H1 (cell line): Measurements from ENCODE around the gene SEMA3B. TPM values are rescaled to one million over a fixed set of nuclear protein-coding genes. Genes with fewer than 3 reads are reported as not detected.

ENCODE experiments used
- CTCF ChIA-PET: fragments of 300-600 bp; sonication (Branson Sonifier 250); formaldehyde crosslinking; loops from one replicate; lab custom pipeline; 2021; ENCODE audit not compliant: partially characterized antibody; lab: Charles Lee
- POLR2A ChIA-PET: fragments of 300-600 bp; sonication (Branson Sonifier 250); formaldehyde crosslinking; loops from one replicate; lab custom pipeline; 2021; ENCODE audit warnings: inconsistent platforms; ENCODE audit not compliant: partially characterized antibody; lab: Charles Lee
- DNase-seq, 2 experiments: peaks; one replicate each; pipeline versions ENCODE4 v3.0.0 to v3.0.0-alpha.2; 2010 to 2022; ENCODE audit warnings: low spot score in 2 of 2, low read depth in 1 of 2, mixed read lengths in 1 of 2
- FAIRE-seq: peaks from 2 replicates; lab custom pipeline; 2011; peaks lifted over from hg19 to GRCh38; lab: Jason Lieb, UNC
- H2AFZ ChIP-seq: 2 replicates; pipeline ENCODE4 v1.8.1; 2012; ENCODE audit warnings: low read length, inconsistent platforms
- H2AK5ac ChIP-seq: 2 replicates; pipeline ENCODE4 v1.6.1; 2013; ENCODE audit warnings: low read depth, low read length
- H2BK120ac ChIP-seq: replicated peaks from 2 replicates; pipeline ENCODE3; 2013; ENCODE audit warnings: low read depth, low read length, inconsistent platforms
- H2BK12ac ChIP-seq: 2 replicates; pipeline ENCODE4 v1.6.1; 2013; ENCODE audit warnings: low read depth, low read length
- H2BK15ac ChIP-seq: 2 replicates; pipeline ENCODE4 v1.6.1; 2013; ENCODE audit warnings: low read length
- H2BK20ac ChIP-seq: 2 replicates; pipeline ENCODE4 v1.6.1; 2013; ENCODE audit warnings: low read length
- H2BK5ac ChIP-seq: 2 replicates; pipeline ENCODE4 v1.6.1; 2013; ENCODE audit warnings: low read depth, low read length
- H3K14ac ChIP-seq: 2 replicates; pipeline ENCODE4 v1.6.1; 2013; ENCODE audit warnings: inconsistent platforms; ENCODE audit not compliant: insufficient read length
- H3K18ac ChIP-seq: 2 replicates; pipeline ENCODE4 v1.6.1; 2013; ENCODE audit warnings: low read length; ENCODE audit errors: extremely low read depth
- H3K23ac ChIP-seq: 2 replicates; pipeline ENCODE4 v1.6.1; 2013; ENCODE audit warnings: inconsistent platforms; ENCODE audit not compliant: insufficient read length
- H3K23me2 ChIP-seq: 2 replicates; pipeline ENCODE4 v1.6.1; 2013; ENCODE audit warnings: low read depth, low read length
- H3K27ac ChIP-seq: 2 replicates; pipeline ENCODE4 v1.6.1; 2011; ENCODE audit warnings: low read depth, low read length, inconsistent platforms
- H3K27me3 ChIP-seq, 4 experiments: replicated peaks in 1 of 4; 1 replicate in 1 of 4; 2 replicates in 3 of 4; pipeline versions ENCODE4 v1.6.1 to v1.8.1; 2011 to 2013; ENCODE audit warnings: low read length in 3 of 4, mild to moderate bottlenecking in 3 of 4, inconsistent platforms in 2 of 4, mixed read lengths in 2 of 4, moderate library complexity in 1 of 4; ENCODE audit not compliant: control insufficient read depth in 3 of 4, insufficient read depth in 3 of 4; ENCODE audit errors: extremely low read depth in 1 of 4
- H3K36me3 ChIP-seq, 4 experiments: 2 replicates each; pipeline versions ENCODE4 v1.6.1 to v1.8.1; 2011 to 2013; ENCODE audit warnings: mild to moderate bottlenecking in 4 of 4, low read length in 3 of 4, moderate library complexity in 2 of 4, control low read depth in 1 of 4, inconsistent platforms in 1 of 4; ENCODE audit not compliant: insufficient read depth in 4 of 4, control insufficient read depth in 2 of 4
- H3K4ac ChIP-seq: replicated peaks from 2 replicates; pipeline ENCODE3; 2013; ENCODE audit warnings: low read length, low read depth, mixed read lengths, inconsistent platforms; ENCODE audit not compliant: insufficient read length
- H3K4me1 ChIP-seq, 4 experiments: replicated peaks in 1 of 4; 1 replicate in 1 of 4; 2 replicates in 3 of 4; pipeline versions ENCODE4 v1.6.1 to v1.8.1; 2011 to 2013; ENCODE audit warnings: low read length in 3 of 4, inconsistent platforms in 2 of 4, mixed read lengths in 1 of 4; ENCODE audit not compliant: insufficient read depth in 4 of 4, control insufficient read depth in 3 of 4
- H3K4me2 ChIP-seq, 2 experiments: 2 replicates each; pipeline versions ENCODE4 v1.6.1 to v1.8.1; 2011 to 2013; ENCODE audit warnings: low read depth in 2 of 2, low read length in 2 of 2, control low read depth in 1 of 2, inconsistent platforms in 1 of 2, mild to moderate bottlenecking in 1 of 2; ENCODE audit not compliant: insufficient read depth in 1 of 2
- H3K4me3 ChIP-seq, 4 experiments: fragments of 200-600, 300-600 bp in 1 of 4; sonication (generic), shearing (Covaris generic), sonication (Bioruptor Twin) in 1 of 4; 2 replicates each; pipeline versions ENCODE4 v1.5.1 to v1.8.1; 2011 to 2016; ENCODE audit warnings: low read length in 4 of 4, low read depth in 3 of 4, control low read depth in 2 of 4, inconsistent platforms in 2 of 4, mild to moderate bottlenecking in 2 of 4, mixed read lengths in 1 of 4, moderate library complexity in 1 of 4; ENCODE audit not compliant: insufficient read depth in 2 of 4; ENCODE audit errors: extremely low read depth in 1 of 4
- H3K56ac ChIP-seq: replicated peaks from 2 replicates; pipeline ENCODE3; 2013; ENCODE audit warnings: low read depth, mild to moderate bottlenecking, mixed read lengths, low read length, inconsistent platforms; ENCODE audit not compliant: insufficient read length
- H3K79me1 ChIP-seq: 2 replicates; pipeline ENCODE4 v1.6.1; 2013; ENCODE audit warnings: low read depth, low read length, control low read depth
- H3K79me2 ChIP-seq, 2 experiments: 2 replicates each; pipeline versions ENCODE4 v1.6.1 to v1.8.1; 2012 to 2013; ENCODE audit warnings: low read length in 2 of 2, mild to moderate bottlenecking in 2 of 2, inconsistent platforms in 1 of 2; ENCODE audit not compliant: insufficient read depth in 2 of 2, control insufficient read depth in 1 of 2
- H3K9ac ChIP-seq, 4 experiments: replicated peaks in 1 of 4; 1 replicate in 1 of 4; 2 replicates in 3 of 4; pipeline versions ENCODE4 v1.6.1 to v1.8.1; 2011 to 2013; ENCODE audit warnings: low read depth in 3 of 4, low read length in 3 of 4, control low read depth in 2 of 4, mild to moderate bottlenecking in 2 of 4, moderate library complexity in 2 of 4, inconsistent platforms in 1 of 4; ENCODE audit errors: extremely low read depth in 1 of 4
- H3K9me3 ChIP-seq, 2 experiments: 2 replicates each; pipeline versions ENCODE4 v1.6.1 to v1.8.1; 2012 to 2013; ENCODE audit warnings: mild to moderate bottlenecking in 2 of 2, moderate library complexity in 2 of 2, control low read depth in 1 of 2, inconsistent platforms in 1 of 2, low read depth in 1 of 2, low read length in 1 of 2, mixed read lengths in 1 of 2; ENCODE audit not compliant: insufficient read depth in 2 of 2
- H4K20me1 ChIP-seq, 2 experiments: replicated peaks in 1 of 2; 2 replicates each; pipeline versions ENCODE3 to v1.8.1; 2011 to 2013; ENCODE audit warnings: inconsistent platforms in 2 of 2, low read length in 2 of 2, mild to moderate bottlenecking in 1 of 2; ENCODE audit not compliant: insufficient read depth in 2 of 2, control insufficient read depth in 1 of 2
- H4K5ac ChIP-seq: 2 replicates; pipeline ENCODE4 v1.6.1; 2013; ENCODE audit warnings: low read length, low read depth, mixed read lengths, inconsistent platforms; ENCODE audit not compliant: insufficient read length
- H4K8ac ChIP-seq: 2 replicates; pipeline ENCODE4 v1.8.0; 2013; ENCODE audit warnings: mild to moderate bottlenecking, moderate library complexity, low read length, inconsistent platforms; ENCODE audit not compliant: insufficient read depth; ENCODE audit errors: extremely low read depth
- H4K91ac ChIP-seq: replicated peaks from 2 replicates; pipeline ENCODE3; 2013; ENCODE audit warnings: low read length, mixed read lengths, inconsistent platforms; ENCODE audit not compliant: insufficient read length
- CBX5 ChIP-seq: fragments of 300-800, 300-1000 bp; sonication (generic); IDR thresholded peaks from 2 replicates; pipeline ENCODE4 v1.7.1; 2016; ENCODE audit warnings: antibody characterized with exemption, low read length, low read depth
- CTBP2 ChIP-seq: IDR thresholded peaks from 2 replicates; pipeline ENCODE4 v1.7.0; 2011; ENCODE audit warnings: borderline replicate concordance, mild to moderate bottlenecking, moderate library complexity, mixed read lengths, low read length; ENCODE audit not compliant: insufficient read depth, insufficient read length
- CTCF ChIP-seq, 3 experiments: IDR thresholded peaks; 1 replicate in 2 of 3; 2 replicates in 1 of 3; pipeline versions ENCODE4 v1.5.1 to v1.6.1; 2011; ENCODE audit warnings: low read length in 3 of 3, mild to moderate bottlenecking in 3 of 3, inconsistent platforms in 2 of 3, low read depth in 1 of 3, moderate library complexity in 1 of 3; ENCODE audit not compliant: insufficient read depth in 1 of 3; ENCODE audit errors: control extremely low read depth in 1 of 3
- E2F6 ChIP-seq: IDR thresholded peaks from 2 replicates; pipeline ENCODE4 v1.6.1; 2012; ENCODE audit warnings: inconsistent platforms
- KDM4A ChIP-seq: IDR thresholded peaks from one replicate; pipeline ENCODE4 v1.7.1; 2012; ENCODE audit warnings: low read depth, mild to moderate bottlenecking, moderate library complexity, low read length, inconsistent platforms; ENCODE audit not compliant: severe bottlenecking
- PHF8 ChIP-seq: fragments of 200-600 bp; sonication (generic); conservative IDR thresholded peaks from 2 replicates; pipeline ENCODE4 v1.7.1; 2012; ENCODE audit warnings: low read depth, mild to moderate bottlenecking, inconsistent platforms, low read length, moderate library complexity
- POLR2A ChIP-seq, 2 experiments: IDR thresholded peaks; 1 replicate in 1 of 2; 2 replicates in 1 of 2; pipeline ENCODE4 v1.6.1; 2011; ENCODE audit warnings: low read depth in 2 of 2, low read length in 2 of 2, mild to moderate bottlenecking in 2 of 2; ENCODE audit errors: control extremely low read depth in 1 of 2
- SUZ12 ChIP-seq: fragments of 200-600 bp; sonication (generic); IDR thresholded peaks from 2 replicates; pipeline ENCODE4 v1.6.1; 2012; ENCODE audit warnings: mild to moderate bottlenecking, inconsistent platforms, low read length, moderate library complexity, mixed read lengths
- WGBS, 2 experiments: shearing (Covaris generic) in 1 of 2; methylation state at CpG; one replicate each; pipeline versions ENCODE4 v1.1.6 to v1.1.7; 2013 to 2015; ENCODE audit warnings: low lambda C conversion rate in 2 of 2, mixed read lengths in 2 of 2, inconsistent platforms in 1 of 2, low coverage in 1 of 2, missing lambda C conversion rate in 1 of 2; ENCODE audit not compliant: insufficient replicate concordance in 2 of 2, insufficient coverage in 1 of 2, insufficient read length in 1 of 2; ENCODE audit errors: extremely low coverage in 1 of 2, missing lambda C conversion rate in 1 of 2; 5-methylcytosine and 5-hydroxymethylcytosine counted together
- polyA plus RNA-seq, 7 experiments: library from polyadenylated mRNA; depleted of rRNA in 3 of 7; stranded (reverse) in 5 of 7; unstranded in 2 of 7; fragments of >200 nt in 5 of 7; fragments of 200-250 nt in 2 of 7; gene quantifications; 1 replicate in 5 of 7; 2 replicates in 1 of 7; 4 replicates in 1 of 7; pipeline versions ENCODE4 v1.2.1 to v1.2.3, GENCODE V29; 2011 to 2013; ENCODE audit warnings: missing spikeins in 2 of 7, mixed read lengths in 2 of 7
- total RNA-seq: library from RNA; stranded (reverse); fragmentation: NEBNext Ultra II Directional; extraction: Animal tissue kit (Norgen Biotek cat#: 25700); gene quantifications from 2 replicates; pipeline ENCODE4 v1.2.1, GENCODE V29; 2021

Gene SEMA3B
- total and polyA plus RNA-seq, 2 of the 8 experiments (the other 6 are each of a cell fraction or from before 2014, with no cell fraction given): 3.0 to 4.7 TPM

GRCh38 chr3:50271314-50271936 lies 2.5 kb downstream of the SEMA3B start:
- H2BK12ac ChIP-seq: peak overlapping the region; percentile 53
- POLR2A ChIA-PET: interaction anchor here (0.6 to 4.4 kb wide), 6 partner anchors 11 to 353 kb away, joined by 3 to 35 read pairs (median 6); partner anchors contain the start of gene IFRD2
- TF ChIP-seq PHF8 (no peak), E2F6 (no peak), CTBP2 (no peak), SUZ12 (no peak), POLR2A (IDR thresholded peaks at IDR 0.05; ENCODE audit: control extremely low read depth in 1 of 2, low read depth in 2 of 2, low read length in 2 of 2) (no peak), CBX5 (no peak), CTCF (IDR thresholded peaks at IDR 0.05; ENCODE audit: control extremely low read depth in 1 of 3, insufficient read depth in 1 of 3, low read depth in 1 of 3, low read length in 3 of 3) (no peak), KDM4A (no peak)

More at GRCh38 chr3:50271314-50271936, 2.5 kb downstream of the SEMA3B start:
- Histone ChIP-seq H3K4me3 (no peak overlapping the region), H3K56ac (no peak overlapping the region), H3K14ac (no peak overlapping the region), H2AFZ (no peak overlapping the region), H3K4me1 (peaks cover 0 to 34% (median 30%) of the 10 kb centered on the region in 4 experiments; a peak in 6 of 7 replicates), H3K9ac (no peak overlapping the region), H3K18ac (no peak overlapping the region), H2BK120ac (no peak overlapping the region), H3K36me3 (no peaks in the 10 kb centered on the region), H2BK20ac (0 out of 2 replicates have a peak overlapping the region, but pooled peaks have one; percentile 21), H2BK15ac (peak overlapping the region; percentile 99; the same call in 1 of the 2 replicates), H4K8ac (no peak overlapping the region; the same call in 1 of the 2 replicates), H3K4me2 (no peak overlapping the region), H3K4ac (no peak overlapping the region), H4K20me1 (peaks cover 0 to 1% of the 10 kb centered on the region in 2 experiments), H3K79me1 (no peaks in the 10 kb centered on the region), H4K5ac (no peak overlapping the region), H3K23ac (no peak overlapping the region), H2AK5ac (no peak overlapping the region; the same call in 1 of the 2 replicates), H3K27ac (no peak overlapping the region), H3K27me3 (peaks cover 25 to 39% (median 34%) of the 10 kb centered on the region in 4 experiments), H3K23me2 (peaks cover 4% of the 10 kb centered on the region; the same call in 1 of the 2 replicates), H2BK5ac (no peak overlapping the region), H4K91ac (no peak overlapping the region), H3K79me2 (no peaks in the 10 kb centered on the region), H3K9me3 (no peaks in the 10 kb centered on the region; a peak in 1 of 4 replicates)
- FAIRE-seq: no peak
- 89% methylated on average over 10 of the region's 10 CpGs; no CpG with 5 or more reads in 1 of the 2 experiments for WGBS, 2 experiments
- no peak for DNase-seq
- CTCF ChIA-PET: interaction anchor here (0.6 to 53.5 kb wide), 11 partner anchors 8 to 87 kb away, joined by 3 to 2149 read pairs (median 6); partner anchors contain the start of genes GNAI2, GNAT1 and SLC38A3
